NCI-H2107 treated with DMSO at 0.1 percent for 48 hours (cell line): ENCODE data around the gene DNAJC5.

Experiments
- DNase-seq: peaks from one replicate; lab custom pipeline; 2025; ENCODE audit not compliant: unreplicated experiment; lab: John Stamatoyannopoulos, UW

DNAJC5 gene

GRCh38 chr20:63883201-63883593, 11.7 kb upstream of the DNAJC5 start:
- DNase-seq, result no peak

- DNase-seq, result no peak
These were observed 10.2 kb upstream of the DNAJC5 start for GRCh38 chr20:63884506-63885263.

DNA sequence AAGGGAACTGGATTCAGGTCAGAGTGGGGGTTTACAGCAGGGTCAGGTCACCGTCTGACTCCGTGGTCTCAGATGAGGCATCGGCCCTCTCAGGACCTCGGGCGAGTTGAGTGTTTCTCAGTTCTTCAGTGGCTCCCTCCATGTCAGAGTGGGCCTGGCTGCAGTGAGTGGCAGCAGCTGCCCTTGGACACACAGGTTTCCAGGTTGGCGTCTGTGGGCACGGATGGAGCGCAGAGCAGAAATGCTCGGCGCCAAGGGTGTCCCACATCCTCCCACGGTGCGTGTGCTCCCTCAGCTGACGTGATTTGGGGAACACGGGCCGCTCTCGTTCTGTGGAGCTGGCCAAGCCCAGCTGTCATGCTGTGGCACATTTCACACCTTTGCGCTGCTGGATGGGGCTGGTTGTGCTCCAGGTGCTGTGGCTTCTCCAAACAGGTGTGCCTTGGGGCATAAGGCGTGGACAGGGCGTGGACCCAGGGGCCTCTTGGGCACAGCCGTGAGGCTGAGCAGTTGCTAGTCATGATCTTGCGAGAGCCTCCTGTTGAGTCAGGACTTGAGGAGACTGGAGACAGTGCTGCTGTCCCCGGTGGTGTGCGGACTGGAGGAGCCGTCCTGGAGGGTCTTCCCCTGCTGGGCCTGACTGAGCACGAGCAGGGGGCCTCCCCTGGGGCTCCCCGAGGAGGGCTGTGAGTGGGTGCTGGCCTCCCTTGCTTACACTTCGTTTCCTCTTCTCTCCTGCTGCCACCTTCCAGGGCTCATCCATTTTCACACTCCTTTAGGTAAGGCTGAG, 9.5 kb upstream of the DNAJC5 start:
- DNase-seq, result no peak

- DNase-seq, result no peak
These were observed 8.9 kb upstream of the DNAJC5 start for GRCh38 chr20:63886054-63886419.

DNA sequence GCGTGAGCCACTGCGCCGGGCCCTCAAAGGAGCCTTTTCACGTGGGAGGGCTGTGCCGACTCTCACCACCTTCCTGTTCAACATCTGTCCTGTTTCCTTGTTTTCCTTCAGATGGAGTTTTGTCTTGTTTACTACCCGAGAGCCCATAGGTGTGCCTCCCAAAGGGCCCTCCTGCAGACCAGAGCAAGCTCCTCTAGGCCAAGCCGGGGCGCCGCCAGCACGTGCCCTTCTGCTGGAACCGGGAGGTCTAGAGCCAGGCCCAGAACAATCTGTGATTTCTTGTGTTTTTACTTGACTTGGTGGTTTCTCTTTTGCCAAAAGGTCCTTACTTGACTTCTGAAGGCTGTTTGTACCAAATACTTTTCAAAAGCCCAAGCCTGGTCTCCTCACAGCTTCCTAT, 8.0 kb upstream of the DNAJC5 start:
- DNase-seq, result no peak

DNA sequence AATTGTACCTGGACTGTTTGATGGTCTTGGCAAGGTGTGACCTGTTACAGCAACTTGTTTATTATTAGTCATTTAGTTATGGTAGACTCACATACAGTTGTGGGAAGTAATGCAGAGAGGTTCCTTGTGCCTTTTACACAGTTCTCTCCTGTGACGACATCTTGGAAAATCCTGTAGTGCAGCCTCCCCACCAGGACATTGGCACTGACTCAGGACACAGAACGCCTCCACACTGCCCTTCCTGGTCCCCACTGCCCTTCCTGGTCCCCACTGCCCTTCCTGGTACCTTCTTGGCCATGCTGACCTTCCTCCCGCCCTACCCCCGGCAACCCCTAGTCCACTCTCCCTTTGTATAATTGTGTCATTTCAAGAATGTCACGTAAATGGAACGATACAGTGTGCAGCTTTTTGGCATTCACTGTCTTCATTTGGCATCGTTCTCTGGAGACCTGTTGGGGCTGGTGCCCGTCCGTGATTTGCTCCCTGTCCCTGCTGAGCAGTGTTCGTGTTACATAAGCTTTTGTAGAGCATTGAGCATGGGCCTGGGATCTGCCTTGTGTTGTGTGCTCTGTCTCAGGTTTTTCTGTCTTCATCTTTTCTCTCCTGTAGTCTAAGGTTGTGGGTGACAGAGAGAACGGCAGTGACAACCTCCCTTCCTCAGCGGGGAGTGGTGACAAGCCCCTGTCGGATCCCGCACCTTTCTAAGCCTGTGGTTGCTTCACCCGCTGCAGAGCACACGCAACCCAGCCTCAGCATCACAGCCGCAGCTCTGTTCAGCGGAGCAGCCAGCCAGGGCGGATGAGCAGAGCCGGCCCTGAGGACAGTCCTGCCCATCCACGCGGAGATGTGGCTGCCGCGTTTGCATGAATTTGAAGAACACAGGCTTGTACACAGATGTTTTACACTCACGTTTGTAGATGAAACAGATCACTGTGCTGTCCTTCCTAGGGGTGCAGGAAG, 5.4 kb upstream of the DNAJC5 start:
- DNase-seq, result no peak

DNA sequence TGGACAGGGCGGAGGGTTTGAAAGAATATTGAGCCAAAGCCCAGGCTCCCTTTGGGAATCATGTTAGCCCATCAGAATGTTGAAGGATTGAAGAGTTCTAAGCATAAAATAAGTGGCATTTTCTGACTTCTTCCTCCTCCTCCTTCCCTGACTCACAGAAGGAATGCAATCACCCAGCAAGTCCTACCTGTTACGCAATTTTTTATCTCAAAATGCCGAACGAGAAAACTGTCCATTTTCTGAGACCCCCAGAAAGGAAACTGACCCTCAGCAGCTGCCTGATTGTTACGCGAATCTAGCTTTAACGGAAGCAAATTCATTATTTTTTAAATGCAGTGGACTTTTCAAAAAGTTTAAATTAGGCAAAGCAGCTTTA, 4.7 kb upstream of the DNAJC5 start:
- no peak for DNase-seq

DNA sequence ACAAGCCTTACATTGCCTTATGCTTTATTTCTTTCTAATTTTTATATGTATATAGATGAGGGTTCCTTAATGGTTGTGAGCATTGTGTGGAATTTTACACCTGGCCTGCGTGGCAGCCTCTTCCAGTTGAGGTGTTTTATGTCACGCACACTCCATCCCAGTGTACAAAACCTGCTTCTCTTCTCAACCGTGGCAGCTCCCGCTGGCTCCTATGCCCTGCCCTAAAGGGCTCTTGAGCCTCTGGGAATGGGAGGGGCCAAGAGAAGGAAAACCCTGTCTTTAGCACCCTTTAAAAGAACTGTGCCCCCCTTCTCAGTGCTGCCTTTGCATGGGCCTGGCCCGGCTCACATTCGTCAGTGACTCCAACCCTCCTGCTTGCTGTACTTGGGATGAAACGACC, 4.3 kb upstream of the DNAJC5 start:
- no peak for DNase-seq

- DNase-seq, result no peak
These were observed 3.6 kb upstream of the DNAJC5 start for GRCh38 chr20:63891061-63892002.

GRCh38 chr20:63892402-63892801, 2.5 kb upstream of the DNAJC5 start:
- no peak for DNase-seq

DNA sequence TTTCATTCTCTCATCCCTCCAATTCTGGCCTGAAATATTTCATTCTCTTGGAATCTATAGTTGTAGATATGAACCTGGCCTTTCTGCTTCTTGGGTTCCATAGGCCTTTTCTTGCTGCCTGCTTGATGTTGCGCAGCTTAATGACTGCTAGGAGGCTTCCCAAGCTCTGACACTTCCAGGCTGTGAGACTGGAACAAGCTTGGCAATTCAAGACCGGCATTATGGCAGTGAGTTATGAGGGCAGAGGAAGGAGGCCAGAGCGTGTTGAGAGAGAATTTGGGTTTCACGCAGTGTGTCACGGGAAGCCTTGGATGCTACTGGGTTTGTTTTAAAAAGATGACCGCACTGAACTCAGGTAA, 948 bp upstream of the DNAJC5 start:
- DNase-seq, result no peak

DNA sequence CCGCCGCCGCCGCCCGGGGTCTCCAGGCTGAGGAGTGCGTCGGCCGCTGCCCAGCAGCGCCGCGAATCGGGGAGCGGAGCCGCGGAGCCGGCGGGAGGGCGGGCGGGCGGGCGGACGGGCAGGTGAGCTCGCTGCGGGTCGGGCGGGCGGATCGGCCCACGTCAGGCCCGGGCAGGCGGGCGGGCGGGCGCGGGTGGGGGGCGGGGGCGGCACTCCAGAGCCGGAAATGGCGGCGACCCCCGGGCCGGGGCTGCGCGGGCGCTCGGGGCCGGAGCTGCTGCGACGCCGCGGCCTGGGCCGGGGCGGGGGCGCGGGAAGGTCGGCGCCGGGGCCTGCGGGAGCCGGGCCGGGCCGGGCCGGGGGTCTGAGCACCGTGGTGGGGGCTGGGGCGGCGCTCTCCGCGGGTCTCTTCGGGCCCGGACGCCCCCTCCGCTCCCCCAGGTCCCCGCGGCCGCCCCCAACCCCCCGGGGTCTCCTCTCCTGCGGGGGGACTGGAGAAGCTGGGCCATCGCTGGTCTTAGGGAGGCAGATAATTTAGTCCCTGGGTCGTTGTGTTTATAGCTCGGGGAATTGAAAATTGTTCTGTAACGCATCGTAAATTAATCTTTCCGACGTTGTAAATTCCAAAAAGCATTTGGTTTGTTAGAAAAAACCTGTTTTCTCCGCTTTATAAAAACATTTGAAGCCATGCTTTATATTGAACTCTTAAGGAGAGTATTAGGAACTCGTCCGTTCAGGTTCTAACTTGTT, 451 bp downstream of the DNAJC5 start:
- DNase-seq, result no peak

DNA sequence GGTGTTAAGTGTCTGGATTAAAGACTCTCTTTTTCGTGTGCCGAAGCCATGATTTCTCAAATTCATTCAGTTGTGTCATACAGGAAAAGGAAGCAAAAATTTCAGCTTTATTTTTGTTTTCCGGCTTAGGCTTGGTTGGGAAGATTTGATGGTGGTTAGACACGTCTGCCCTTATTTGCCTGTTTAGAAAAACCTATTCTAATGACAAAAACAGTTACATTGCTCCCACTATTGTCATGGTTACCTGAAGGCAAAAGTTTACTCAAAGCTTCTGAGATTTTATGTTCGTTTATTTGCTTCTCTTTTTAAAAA, 982 bp downstream of the DNAJC5 start:
- no peak for DNase-seq

DNA sequence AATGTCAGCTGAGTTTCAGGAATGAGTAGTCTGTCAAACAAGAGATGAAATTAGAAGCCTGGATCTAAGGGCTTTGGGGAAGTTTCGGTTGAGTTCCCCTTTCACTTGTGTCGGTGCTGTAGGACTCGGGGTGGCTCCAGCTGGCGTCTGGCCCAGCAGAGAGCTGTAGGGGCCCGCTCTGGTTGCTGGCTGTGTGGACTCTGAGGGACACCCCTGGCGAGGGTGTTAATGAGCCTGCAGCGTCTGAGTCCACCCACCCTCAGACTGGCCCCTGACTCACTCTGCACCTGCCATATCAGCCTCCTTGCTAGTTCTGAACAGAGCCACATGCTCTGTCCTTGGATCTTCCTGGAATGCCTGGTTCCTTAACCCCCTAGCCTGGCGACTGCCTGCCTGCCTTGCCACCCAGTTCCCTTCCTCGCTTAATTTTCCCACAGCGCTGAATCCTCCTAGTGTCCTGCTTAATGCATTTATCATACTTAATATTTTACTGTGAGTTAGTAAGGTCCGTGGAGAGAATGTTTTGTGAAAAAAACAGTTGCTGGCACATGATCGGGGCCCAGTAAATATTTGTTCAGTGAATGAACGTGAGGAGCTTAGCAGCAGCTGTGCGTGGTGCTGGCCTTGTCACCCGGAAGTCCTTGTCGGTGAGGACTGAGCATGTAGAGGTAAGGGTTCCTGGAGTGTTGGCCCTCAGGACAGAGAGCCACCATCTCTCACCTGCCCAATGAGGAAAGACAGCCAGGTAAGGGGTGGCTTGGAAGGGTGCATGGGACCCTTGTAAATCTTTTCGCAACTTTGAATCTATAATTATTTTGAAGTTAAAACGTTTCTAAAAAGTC, 1.6 kb downstream of the DNAJC5 start:
- DNase-seq, result peak; percentile 48

- no peak for DNase-seq
These were observed 3.1 kb downstream of the DNAJC5 start for GRCh38 chr20:63897978-63898561.

GRCh38 chr20:63898882-63899558, 4.1 kb downstream of the DNAJC5 start:
- no peak for DNase-seq

DNA sequence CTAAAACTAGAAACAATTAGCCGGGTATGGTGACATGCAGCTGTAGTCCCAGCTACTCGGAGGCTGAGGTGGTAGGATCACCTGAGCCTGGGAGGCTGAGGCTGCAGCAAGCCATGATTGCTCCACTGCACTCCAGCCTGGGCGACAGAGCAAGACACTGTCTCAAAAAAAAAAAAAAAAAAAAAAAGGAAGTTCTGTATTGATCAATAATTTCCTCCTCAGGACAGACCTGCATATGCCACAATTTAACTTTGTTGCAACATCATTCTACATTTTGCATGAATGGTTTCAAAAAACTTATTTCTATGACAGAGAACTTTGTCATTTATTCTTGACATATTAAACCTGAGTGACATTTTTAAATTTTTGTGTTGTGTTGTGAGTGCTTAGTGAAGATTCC, 5.5 kb downstream of the DNAJC5 start:
- no peak for DNase-seq
